Peyer's patch (tissue), 4 donors: ENCODE measurements around the gene AJM1. TPM values are rescaled to one million over a fixed set of nuclear protein-coding genes. Genes with fewer than 3 reads are reported as not detected.
"Not testable (repeated sequence)": the region's sequence is repeated elsewhere in the genome, so short reads cannot be mapped to it uniquely, and the experiment has no call there.

Experiments
- DNase-seq, 3 donors: peaks; one replicate each; pipeline ENCODE4 v3.0.0-alpha.2; 2017 to 2019
- H3K27ac ChIP-seq, 4 donors: fragments of 200-600 bp; sonication (generic); one replicate each; pipeline ENCODE4 v1.5.1; 2016 to 2019
- H3K27me3 ChIP-seq, 2 donors: fragments of 200-600 bp; sonication (generic); one replicate each; pipeline ENCODE4 v1.5.1; 2019
- H3K36me3 ChIP-seq, 3 donors: fragments of 200-600 bp; sonication (generic); one replicate each; pipeline ENCODE4 v1.5.1; 2016 to 2019
- H3K4me1 ChIP-seq, 4 donors: fragments of 200-600 bp; sonication (generic); one replicate each; pipeline ENCODE4 v1.5.1; 2016 to 2019
- H3K4me3 ChIP-seq, 4 donors: fragments of 200-600 bp; sonication (generic); 1 replicate in 3 of 4; 2 replicates in 1 of 4; pipeline ENCODE4 v1.5.1; 2016 to 2019; ENCODE audit warnings: mild to moderate bottlenecking in 1 of 4
- H3K9me3 ChIP-seq, 4 donors: fragments of 200-600 bp; sonication (generic); one replicate each; pipeline ENCODE4 v1.5.1; 2016 to 2019; ENCODE audit warnings: mild to moderate bottlenecking in 1 of 4
- POLR2A ChIP-seq, 2 donors: fragments of 450-650 bp; IDR thresholded peaks; one replicate each; pipeline ENCODE4 v1.5.1; 2017; ENCODE audit warnings: antibody characterized with exemption in 2 of 2, mild to moderate bottlenecking in 2 of 2, moderate library complexity in 2 of 2
- total RNA-seq, 4 donors: library from RNA; depleted of rRNA; stranded (reverse); fragments of >200 nt; gene quantifications; one replicate each; pipeline ENCODE4 v1.1.0, GENCODE V29; 2016
- TF ChIP-seq, protein P1 (sequence below), 6 experiments: fragments of 450-650 bp in 4 of 6; fragments of 200-600 bp in 2 of 6; sonication (generic) in 1 of 6; IDR thresholded peaks; one replicate each; pipeline ENCODE4 v1.5.1; 2017 to 2019; ENCODE audit warnings: antibody characterized with exemption in 6 of 6, mild to moderate bottlenecking in 3 of 6, moderate library complexity in 1 of 6

The AJM1 gene
- total RNA-seq, 4 donors from 2014 or later: 4.1 to 17.4 (median 9.2) TPM

DNA sequence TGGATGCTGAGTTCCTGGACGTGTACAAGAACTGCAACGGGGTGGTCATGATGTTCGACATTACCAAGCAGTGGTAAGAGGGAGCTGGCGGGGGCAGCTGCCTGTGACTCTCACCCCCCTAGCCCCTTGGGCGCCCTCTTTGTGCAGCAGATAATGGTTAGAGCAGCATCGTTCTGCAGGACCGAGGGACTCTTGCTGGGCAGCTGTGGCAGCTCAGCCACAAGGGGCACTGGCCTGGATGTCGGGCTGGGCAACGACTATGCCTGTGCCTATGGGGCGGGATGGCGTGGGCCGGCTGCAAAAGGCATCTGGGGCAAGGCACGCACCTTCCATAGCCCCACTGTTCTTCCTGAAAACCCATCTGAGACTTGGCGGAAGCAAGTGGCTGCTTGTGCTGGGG lies 12.9 kb upstream of the AJM1 start:
- H3K4me3 ChIP-seq: no peak overlapping the region
- H3K36me3 ChIP-seq: peaks cover 0 to 83% (median 0%) of the 10 kb centered on the region in 3 donors

DNA sequence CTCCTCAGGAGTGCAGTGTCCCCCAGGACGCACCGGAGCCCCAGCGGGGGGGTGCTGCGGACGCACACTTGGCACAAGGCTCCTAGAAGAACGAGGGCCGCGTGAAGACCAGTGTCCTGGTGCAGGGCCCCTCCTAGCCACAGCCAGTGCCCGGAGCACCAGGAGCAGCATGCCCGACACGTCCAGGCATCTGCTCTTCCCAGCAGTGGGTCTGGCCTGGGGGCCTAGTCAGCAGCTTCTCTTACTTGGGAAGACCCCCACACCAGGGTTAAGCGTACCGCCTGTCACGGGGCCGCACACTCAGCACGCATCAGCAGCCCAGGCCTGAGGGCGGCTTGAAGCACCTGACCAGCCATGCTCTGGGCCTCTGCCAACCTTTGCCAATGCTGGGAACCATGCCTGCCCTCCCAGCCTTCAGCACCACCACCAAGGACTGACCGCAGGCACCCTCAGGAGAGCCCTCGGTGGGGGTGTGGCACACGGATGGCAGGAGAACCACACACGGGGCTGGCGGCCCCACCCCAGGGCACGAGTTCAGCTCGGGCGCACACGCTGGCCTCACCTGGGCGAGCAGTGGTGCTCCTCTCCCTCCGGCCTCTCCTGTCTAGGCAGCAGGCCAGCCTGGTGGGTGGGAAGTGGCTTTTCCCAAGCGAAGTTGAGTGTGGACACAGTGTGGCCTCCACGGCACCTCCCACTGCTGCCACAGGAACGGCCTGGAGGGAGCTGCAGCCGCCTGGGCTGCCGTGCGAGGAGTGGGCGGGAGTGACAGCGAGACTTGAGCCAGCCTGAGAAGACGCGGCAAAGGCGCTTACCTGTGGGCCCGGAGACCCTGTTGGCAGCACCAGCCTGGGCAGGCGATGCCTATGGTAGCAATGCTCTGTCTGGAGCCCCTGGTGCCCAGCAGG lies 12.0 kb upstream of the AJM1 start:
- Histone ChIP-seq H3K4me3 (no peak overlapping the region), H3K27me3 (no peaks in the 10 kb centered on the region), H3K27ac (no peak overlapping the region), H3K36me3 (peaks cover 0 to 75% (median 0%) of the 10 kb centered on the region in 3 donors), H3K9me3 (no peaks in the 10 kb centered on the region), H3K4me1 (no peaks in the 10 kb centered on the region)
- no peak for DNase-seq
- no peak for TF ChIP-seq POLR2A (IDR thresholded peaks at IDR 0.05)
- TF ChIP-seq, protein P1, sequence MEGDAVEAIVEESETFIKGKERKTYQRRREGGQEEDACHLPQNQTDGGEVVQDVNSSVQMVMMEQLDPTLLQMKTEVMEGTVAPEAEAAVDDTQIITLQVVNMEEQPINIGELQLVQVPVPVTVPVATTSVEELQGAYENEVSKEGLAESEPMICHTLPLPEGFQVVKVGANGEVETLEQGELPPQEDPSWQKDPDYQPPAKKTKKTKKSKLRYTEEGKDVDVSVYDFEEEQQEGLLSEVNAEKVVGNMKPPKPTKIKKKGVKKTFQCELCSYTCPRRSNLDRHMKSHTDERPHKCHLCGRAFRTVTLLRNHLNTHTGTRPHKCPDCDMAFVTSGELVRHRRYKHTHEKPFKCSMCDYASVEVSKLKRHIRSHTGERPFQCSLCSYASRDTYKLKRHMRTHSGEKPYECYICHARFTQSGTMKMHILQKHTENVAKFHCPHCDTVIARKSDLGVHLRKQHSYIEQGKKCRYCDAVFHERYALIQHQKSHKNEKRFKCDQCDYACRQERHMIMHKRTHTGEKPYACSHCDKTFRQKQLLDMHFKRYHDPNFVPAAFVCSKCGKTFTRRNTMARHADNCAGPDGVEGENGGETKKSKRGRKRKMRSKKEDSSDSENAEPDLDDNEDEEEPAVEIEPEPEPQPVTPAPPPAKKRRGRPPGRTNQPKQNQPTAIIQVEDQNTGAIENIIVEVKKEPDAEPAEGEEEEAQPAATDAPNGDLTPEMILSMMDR (IDR thresholded peaks at IDR 0.05): no peak

More for the DNA sequence above, 12.9 kb upstream of the AJM1 start:
- no peak for DNase-seq
- no peaks in the 10 kb centered on the region for H3K4me1 ChIP-seq
- TF ChIP-seq POLR2A (IDR thresholded peaks at IDR 0.05): no peak
- TF ChIP-seq, protein P1 (IDR thresholded peaks at IDR 0.05): no peak
- H3K9me3 ChIP-seq: no peaks in the 10 kb centered on the region
- H3K27ac ChIP-seq: no peak overlapping the region
- no peaks in the 10 kb centered on the region for H3K27me3 ChIP-seq

DNA sequence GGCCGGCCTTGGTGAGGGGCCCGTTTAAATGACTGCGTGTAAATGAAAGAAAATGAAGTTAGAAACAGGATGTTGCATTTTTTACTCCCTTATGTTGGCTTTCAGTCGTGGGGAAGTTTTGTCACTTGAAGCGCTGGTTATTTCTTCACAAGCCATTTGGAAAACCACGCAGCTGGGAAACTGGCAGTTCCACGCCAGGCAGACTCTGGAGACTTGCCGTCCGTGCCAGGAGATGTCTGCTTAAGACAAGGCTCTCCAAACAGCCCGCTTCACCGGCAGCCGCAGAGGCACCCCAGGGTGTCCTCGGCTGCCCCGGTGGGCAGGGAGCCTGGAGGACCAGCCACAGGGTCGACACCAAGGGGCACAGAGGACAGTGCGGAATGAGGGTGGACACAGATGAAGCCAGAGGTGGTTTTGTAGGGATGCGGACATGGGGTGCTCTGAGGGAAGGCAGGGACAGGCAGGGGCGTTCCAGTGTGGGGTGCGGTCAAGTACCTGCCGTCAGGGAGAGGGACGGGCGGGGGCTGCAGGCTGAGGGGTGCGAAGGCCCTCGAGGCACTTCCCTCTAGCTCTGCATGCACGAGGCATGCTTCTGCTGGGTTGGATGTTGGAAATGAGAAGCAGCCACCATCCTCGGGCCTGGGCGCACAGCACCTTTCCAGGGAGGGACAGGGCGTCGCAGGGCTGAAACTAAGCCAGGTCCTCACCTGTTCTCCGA lies 11.1 kb upstream of the AJM1 start:
- no peaks in the 10 kb centered on the region for H3K4me1 ChIP-seq
- H3K9me3 ChIP-seq: no peaks in the 10 kb centered on the region
- H3K27ac ChIP-seq: no peak overlapping the region
- peaks cover 0 to 68% (median 0%) of the 10 kb centered on the region in 3 donors for H3K36me3 ChIP-seq
- no peaks in the 10 kb centered on the region for H3K27me3 ChIP-seq
- no peak overlapping the region for H3K4me3 ChIP-seq
- no peak for TF ChIP-seq POLR2A (IDR thresholded peaks at IDR 0.05)
- TF ChIP-seq, protein P1 (IDR thresholded peaks at IDR 0.05): no peak
- no peak for DNase-seq

DNA sequence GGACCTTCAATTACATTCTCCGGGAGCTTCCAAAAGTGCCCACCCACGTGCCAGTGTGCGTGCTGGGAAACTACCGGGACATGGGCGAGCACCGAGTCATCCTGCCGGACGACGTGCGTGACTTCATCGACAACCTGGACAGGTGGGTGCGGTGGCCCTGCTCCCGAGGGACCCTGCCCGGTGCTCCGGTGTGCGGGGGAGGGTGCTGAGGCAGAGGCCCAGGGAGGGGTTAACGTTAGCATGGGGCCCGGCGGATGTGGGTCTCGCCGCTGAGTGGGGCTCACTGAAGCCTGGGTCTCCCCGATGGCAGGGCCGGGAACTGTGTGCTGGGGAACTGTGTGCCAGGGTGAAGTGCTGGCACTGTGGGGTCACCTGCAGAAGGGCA lies 10.6 kb upstream of the AJM1 start:
- Histone ChIP-seq H3K36me3 (peaks cover 0 to 68% (median 0%) of the 10 kb centered on the region in 3 donors), H3K27me3 (no peaks in the 10 kb centered on the region), H3K9me3 (no peaks in the 10 kb centered on the region), H3K27ac (no peak overlapping the region), H3K4me1 (no peaks in the 10 kb centered on the region), H3K4me3 (no peak overlapping the region)
- DNase-seq: no peak
- TF ChIP-seq, protein P1 (IDR thresholded peaks at IDR 0.05): no peak
- no peak for TF ChIP-seq POLR2A (IDR thresholded peaks at IDR 0.05)

DNA sequence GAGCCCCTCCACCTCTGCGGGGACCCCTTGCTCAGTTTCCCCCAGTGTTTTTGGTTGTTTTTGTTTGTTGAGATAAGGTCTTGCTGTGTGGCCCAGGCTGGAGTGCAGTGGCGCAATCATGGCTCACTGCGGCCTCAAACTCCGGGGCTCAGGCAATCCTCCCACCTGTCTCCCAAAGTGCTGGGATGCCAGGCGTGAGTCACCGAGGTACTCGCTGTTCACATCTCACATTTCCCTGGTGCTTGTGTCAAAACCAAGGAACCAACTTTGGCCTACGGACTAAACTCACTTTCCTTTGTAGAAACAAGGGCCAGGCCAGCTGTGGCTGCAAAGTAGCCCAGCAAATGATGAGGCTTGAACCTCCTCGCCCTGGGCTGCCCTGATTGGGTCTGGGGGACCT lies 9.7 kb upstream of the AJM1 start:
- Histone ChIP-seq H3K27me3 (no peaks in the 10 kb centered on the region), H3K9me3 (no peaks in the 10 kb centered on the region), H3K4me3 (no peak overlapping the region), H3K36me3 (peaks cover 0 to 64% (median 0%) of the 10 kb centered on the region in 3 donors), H3K4me1 (no peaks in the 10 kb centered on the region), H3K27ac (no peak overlapping the region)
- DNase-seq: no peak
- TF ChIP-seq, protein P1 (IDR thresholded peaks at IDR 0.05): no peak
- no peak for TF ChIP-seq POLR2A (IDR thresholded peaks at IDR 0.05)

DNA sequence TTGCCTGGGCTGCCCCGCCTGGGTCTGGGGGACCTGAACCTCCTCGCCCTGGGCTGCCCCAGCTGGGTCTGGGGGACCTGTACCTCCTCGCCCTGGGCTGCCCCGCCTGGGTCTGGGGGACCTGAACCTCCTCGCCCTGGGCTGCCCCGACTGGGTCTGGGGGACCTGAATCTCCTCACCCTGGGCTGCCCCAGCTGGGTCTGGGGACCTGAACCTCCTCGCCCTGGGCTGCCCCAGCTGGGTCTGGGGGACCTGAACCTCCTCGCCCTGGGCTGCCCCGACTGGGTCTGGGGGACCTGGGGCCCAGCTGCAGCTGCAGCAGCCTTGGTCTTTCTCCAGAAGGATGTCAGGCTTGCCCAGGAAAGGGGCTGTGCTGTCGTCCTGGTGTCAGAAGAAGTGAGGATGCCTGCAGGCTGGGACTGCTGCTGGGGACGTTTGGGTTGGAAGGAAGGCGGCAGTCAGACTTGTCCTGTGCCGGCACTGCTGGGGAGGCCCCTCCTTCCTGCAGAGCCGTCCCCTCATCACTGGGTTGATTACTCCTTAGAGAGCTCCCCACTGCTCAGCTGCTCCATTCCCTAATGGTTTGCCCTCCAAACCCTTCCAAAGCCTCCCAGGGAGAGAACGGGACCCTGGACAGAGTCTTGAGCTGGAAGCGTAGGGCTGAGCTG lies 8.8 kb upstream of the AJM1 start:
- H3K4me1 ChIP-seq, H3K4me3 ChIP-seq, H3K27ac ChIP-seq, H3K27me3 ChIP-seq, DNase-seq, H3K9me3 ChIP-seq: not testable (repeated sequence)
- H3K36me3 ChIP-seq: peaks cover 0 to 64% (median 0%) of the 10 kb centered on the region in 3 donors
